ENCODE results near the gene LUZP2. TPM values are rescaled to one million over a fixed set of nuclear protein-coding genes. Genes with fewer than 3 reads are reported as not detected.

LUZP2 gene
- total RNA-seq, 4 donors from 2014 or later = 0.19 to 0.99 TPM; not detected in 2

- Histone ChIP-seq H3K27me3 (no peaks in the 10 kb centered on the region), H3K9me3 (peaks cover 0 to 10% (median 5%) of the 10 kb centered on the region in 4 donors), H3K4me3 (no peak overlapping the region), H3K4me1 (no peaks in the 10 kb centered on the region), H3K36me3 (no peaks in the 10 kb centered on the region), H3K27ac (replicated peaks in 1 of 4) (no peak overlapping the region)
- intact Hi-C loops (cut with DNase I) = no loop called here
- TF ChIP-seq CTCF (IDR thresholded peaks at IDR 0.05) (no peak), POLR2AphosphoS5 (IDR thresholded peaks at IDR 0.05) (no peak), POLR2A (IDR thresholded peaks at IDR 0.05; ENCODE audit: low read depth) (no peak), EP300 (IDR thresholded peaks at IDR 0.05) (no peak)
- DNase-seq (ENCODE audit: extremely low spot score) = no peak
- 56% methylated on average over 4 of the region's 9 CpGs for WGBS
Measured at GRCh38 chr11:24859801-24860300, 363.0 kb downstream of the LUZP2 start.

GRCh38 chr11:24861440-24861839, 364.6 kb downstream of the LUZP2 start:
- 81% methylated on average over 4 of the region's 6 CpGs for WGBS
- Histone ChIP-seq H3K4me3 (no peak overlapping the region), H3K9me3 (peaks cover 0 to 10% (median 5%) of the 10 kb centered on the region in 4 donors), H3K27ac (replicated peaks in 1 of 4) (no peak overlapping the region), H3K36me3 (no peaks in the 10 kb centered on the region), H3K4me1 (no peaks in the 10 kb centered on the region), H3K27me3 (no peaks in the 10 kb centered on the region)
- intact Hi-C loops (cut with DNase I) = no loop called here
- no peak for DNase-seq (ENCODE audit: extremely low spot score)
- TF ChIP-seq EP300 (IDR thresholded peaks at IDR 0.05) (no peak), POLR2AphosphoS5 (IDR thresholded peaks at IDR 0.05) (no peak), POLR2A (IDR thresholded peaks at IDR 0.05; ENCODE audit: low read depth) (no peak), CTCF (IDR thresholded peaks at IDR 0.05) (no peak)

- Histone ChIP-seq H3K27me3 (no peaks in the 10 kb centered on the region), H3K36me3 (no peaks in the 10 kb centered on the region), H3K27ac (replicated peaks in 1 of 4) (no peak overlapping the region), H3K4me1 (no peaks in the 10 kb centered on the region), H3K9me3 (peaks cover 0 to 6% (median 0%) of the 10 kb centered on the region in 4 donors), H3K4me3 (no peak overlapping the region)
- intact Hi-C loops (cut with DNase I) = no loop called here
- WGBS = 72% methylated on average over 4 of the region's 4 CpGs
- no peak for DNase-seq (ENCODE audit: extremely low spot score)
- TF ChIP-seq POLR2AphosphoS5 (IDR thresholded peaks at IDR 0.05) (no peak), EP300 (IDR thresholded peaks at IDR 0.05) (no peak), CTCF (IDR thresholded peaks at IDR 0.05) (no peak), POLR2A (IDR thresholded peaks at IDR 0.05; ENCODE audit: low read depth) (no peak)
Measured at GRCh38 chr11:24866743-24867142, 369.9 kb downstream of the LUZP2 start.

GRCh38 chr11:24870048-24870447, 373.2 kb downstream of the LUZP2 start:
- H3K4me3 ChIP-seq = no peak overlapping the region
- intact Hi-C loops (cut with DNase I) = no loop called here
- H3K36me3 ChIP-seq = no peaks in the 10 kb centered on the region
- no peaks in the 10 kb centered on the region for H3K9me3 ChIP-seq
- no peaks in the 10 kb centered on the region for H3K4me1 ChIP-seq
- no peaks in the 10 kb centered on the region for H3K27me3 ChIP-seq
- WGBS = 47% methylated on average over 1 of the region's 1 CpG
- DNase-seq (ENCODE audit: extremely low spot score) = no peak
- TF ChIP-seq POLR2AphosphoS5 (IDR thresholded peaks at IDR 0.05) (no peak), EP300 (IDR thresholded peaks at IDR 0.05) (no peak), POLR2A (IDR thresholded peaks at IDR 0.05; ENCODE audit: low read depth) (no peak), CTCF (IDR thresholded peaks at IDR 0.05) (no peak)
- H3K27ac ChIP-seq (replicated peaks in 1 of 4) = no peak overlapping the region

GRCh38 chr11:24872186-24872585, 375.3 kb downstream of the LUZP2 start:
- intact Hi-C loops (cut with DNase I) = no loop called here
- no peak for TF ChIP-seq POLR2A (IDR thresholded peaks at IDR 0.05; ENCODE audit: low read depth)
- TF ChIP-seq CTCF (IDR thresholded peaks at IDR 0.05) = no peak
- no peak for TF ChIP-seq POLR2AphosphoS5 (IDR thresholded peaks at IDR 0.05)
- no peak for TF ChIP-seq EP300 (IDR thresholded peaks at IDR 0.05)
- WGBS = 95% methylated on average over 2 of the region's 2 CpGs
- Histone ChIP-seq H3K4me1 (no peaks in the 10 kb centered on the region), H3K36me3 (no peaks in the 10 kb centered on the region), H3K9me3 (no peaks in the 10 kb centered on the region), H3K27ac (replicated peaks in 1 of 4) (no peak overlapping the region), H3K4me3 (no peak overlapping the region), H3K27me3 (no peaks in the 10 kb centered on the region)
- no peak for DNase-seq (ENCODE audit: extremely low spot score)
